ENCODE measurements around the gene CSNK1G3.

- TF ChIP-seq POLR2A (IDR thresholded peaks at IDR 0.05) (no peak), CTCF (IDR thresholded peaks at IDR 0.05) (no peak), POLR2AphosphoS5 (IDR thresholded peaks at IDR 0.05) (no peak)
Observed at GRCh38 chr5:123628860-123629544, 117.0 kb downstream of the CSNK1G3 start.
